CD4-positive, alpha-beta T cell treated with Interferon gamma for 1 hour (primary cell): ENCODE measurements around the gene USP17L30.
"Not testable (repeated sequence)": the region's sequence is repeated elsewhere in the genome, so short reads cannot be mapped to it uniquely, and the experiment has no call there.

Experiments
- DNase-seq: peaks from one replicate; pipeline ENCODE4 v3.0.0-alpha.2; 2020

Gene USP17L30, protein sequence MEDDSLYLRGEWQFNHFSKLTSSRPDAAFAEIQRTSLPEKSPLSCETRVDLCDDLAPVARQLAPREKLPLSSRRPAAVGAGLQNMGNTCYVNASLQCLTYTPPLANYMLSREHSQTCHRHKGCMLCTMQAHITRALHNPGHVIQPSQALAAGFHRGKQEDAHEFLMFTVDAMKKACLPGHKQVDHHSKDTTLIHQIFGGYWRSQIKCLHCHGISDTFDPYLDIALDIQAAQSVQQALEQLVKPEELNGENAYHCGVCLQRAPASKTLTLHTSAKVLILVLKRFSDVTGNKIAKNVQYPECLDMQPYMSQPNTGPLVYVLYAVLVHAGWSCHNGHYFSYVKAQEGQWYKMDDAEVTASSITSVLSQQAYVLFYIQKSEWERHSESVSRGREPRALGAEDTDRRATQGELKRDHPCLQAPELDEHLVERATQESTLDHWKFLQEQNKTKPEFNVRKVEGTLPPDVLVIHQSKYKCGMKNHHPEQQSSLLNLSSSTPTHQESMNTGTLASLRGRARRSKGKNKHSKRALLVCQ

DNA sequence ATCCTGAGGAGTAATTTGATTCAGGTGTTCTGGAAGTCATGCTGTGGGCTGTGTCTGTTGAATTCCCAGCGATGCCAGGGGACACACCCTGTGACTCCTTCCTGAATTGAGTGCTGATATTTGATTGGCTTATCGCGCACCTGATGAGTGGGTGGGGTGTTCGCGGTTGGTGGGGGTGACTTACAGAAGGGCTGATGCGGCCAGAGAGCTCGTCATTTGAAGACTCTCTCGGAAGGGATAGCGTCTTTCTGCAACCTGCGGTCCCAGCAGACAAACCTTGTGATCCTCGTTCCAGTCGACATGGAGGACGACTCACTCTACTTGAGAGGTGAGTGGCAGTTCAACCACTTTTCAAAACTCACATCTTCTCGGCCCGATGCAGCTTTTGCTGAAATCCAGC, at the start of gene USP17L30:
TSS of gene USP17L30 (plus strand) at position 301 of the 400 bp plus-strand sequence. CDS start at position 301, 0 bp downstream.
- DNase-seq, result not testable (repeated sequence)

DNA sequence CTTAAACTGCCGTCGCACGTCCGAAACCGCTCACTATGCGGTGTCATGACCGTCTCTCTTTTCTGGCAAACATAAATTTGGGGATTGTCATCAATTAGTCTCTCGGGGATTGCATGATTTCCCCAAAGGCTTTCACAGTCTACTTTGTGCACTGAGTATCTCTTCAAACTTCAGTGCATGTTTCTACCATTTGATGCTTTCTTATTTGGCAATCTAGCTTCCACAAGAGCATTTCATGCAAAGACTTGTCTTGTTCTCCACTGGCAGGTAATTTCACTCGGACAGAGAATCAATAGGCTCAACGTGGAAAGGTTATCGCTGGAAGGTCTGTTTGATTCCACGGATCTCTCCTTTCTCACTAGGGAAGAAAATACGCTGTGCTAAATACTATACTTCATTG, 38.7 kb upstream of the USP17L30 start:
- not testable (repeated sequence) for DNase-seq

DNA sequence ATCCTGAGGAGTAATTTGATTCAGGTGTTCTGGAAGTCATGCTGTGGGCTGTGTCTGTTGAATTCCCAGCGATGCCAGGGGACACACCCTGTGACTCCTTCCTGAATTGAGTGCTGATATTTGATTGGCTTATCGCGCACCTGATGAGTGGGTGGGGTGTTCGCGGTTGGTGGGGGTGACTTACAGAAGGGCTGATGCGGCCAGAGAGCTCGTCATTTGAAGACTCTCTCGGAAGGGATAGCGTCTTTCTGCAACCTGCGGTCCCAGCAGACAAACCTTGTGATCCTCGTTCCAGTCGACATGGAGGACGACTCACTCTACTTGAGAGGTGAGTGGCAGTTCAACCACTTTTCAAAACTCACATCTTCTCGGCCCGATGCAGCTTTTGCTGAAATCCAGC, 38.1 kb upstream of the USP17L30 start, which contains the start of gene USP17L24:
TSS of gene USP17L24 (plus strand) at position 301 of the 400 bp plus-strand sequence. CDS start at position 301, 0 bp downstream.
- DNase-seq, result not testable (repeated sequence)

DNA sequence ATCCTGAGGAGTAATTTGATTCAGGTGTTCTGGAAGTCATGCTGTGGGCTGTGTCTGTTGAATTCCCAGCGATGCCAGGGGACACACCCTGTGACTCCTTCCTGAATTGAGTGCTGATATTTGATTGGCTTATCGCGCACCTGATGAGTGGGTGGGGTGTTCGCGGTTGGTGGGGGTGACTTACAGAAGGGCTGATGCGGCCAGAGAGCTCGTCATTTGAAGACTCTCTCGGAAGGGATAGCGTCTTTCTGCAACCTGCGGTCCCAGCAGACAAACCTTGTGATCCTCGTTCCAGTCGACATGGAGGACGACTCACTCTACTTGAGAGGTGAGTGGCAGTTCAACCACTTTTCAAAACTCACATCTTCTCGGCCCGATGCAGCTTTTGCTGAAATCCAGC, 33.3 kb upstream of the USP17L30 start, which contains the start of gene USP17L25:
TSS of gene USP17L25 (plus strand) at position 301 of the 400 bp plus-strand sequence. CDS start at position 301, 0 bp downstream.
- not testable (repeated sequence) for DNase-seq

DNA sequence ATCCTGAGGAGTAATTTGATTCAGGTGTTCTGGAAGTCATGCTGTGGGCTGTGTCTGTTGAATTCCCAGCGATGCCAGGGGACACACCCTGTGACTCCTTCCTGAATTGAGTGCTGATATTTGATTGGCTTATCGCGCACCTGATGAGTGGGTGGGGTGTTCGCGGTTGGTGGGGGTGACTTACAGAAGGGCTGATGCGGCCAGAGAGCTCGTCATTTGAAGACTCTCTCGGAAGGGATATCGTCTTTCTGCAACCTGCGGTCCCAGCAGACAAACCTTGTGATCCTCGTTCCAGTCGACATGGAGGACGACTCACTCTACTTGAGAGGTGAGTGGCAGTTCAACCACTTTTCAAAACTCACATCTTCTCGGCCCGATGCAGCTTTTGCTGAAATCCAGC, 28.6 kb upstream of the USP17L30 start, which contains the start of gene USP17L26:
TSS of gene USP17L26 (plus strand) at position 301 of the 400 bp plus-strand sequence. CDS start at position 301, 0 bp downstream.
- DNase-seq, result not testable (repeated sequence)

DNA sequence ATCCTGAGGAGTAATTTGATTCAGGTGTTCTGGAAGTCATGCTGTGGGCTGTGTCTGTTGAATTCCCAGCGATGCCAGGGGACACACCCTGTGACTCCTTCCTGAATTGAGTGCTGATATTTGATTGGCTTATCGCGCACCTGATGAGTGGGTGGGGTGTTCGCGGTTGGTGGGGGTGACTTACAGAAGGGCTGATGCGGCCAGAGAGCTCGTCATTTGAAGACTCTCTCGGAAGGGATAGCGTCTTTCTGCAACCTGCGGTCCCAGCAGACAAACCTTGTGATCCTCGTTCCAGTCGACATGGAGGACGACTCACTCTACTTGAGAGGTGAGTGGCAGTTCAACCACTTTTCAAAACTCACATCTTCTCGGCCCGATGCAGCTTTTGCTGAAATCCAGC, 23.8 kb upstream of the USP17L30 start, which contains the start of gene USP17L5:
TSS of gene USP17L5 (plus strand) at position 301 of the 400 bp plus-strand sequence. CDS start at position 301, 0 bp downstream.
- not testable (repeated sequence) for DNase-seq

DNA sequence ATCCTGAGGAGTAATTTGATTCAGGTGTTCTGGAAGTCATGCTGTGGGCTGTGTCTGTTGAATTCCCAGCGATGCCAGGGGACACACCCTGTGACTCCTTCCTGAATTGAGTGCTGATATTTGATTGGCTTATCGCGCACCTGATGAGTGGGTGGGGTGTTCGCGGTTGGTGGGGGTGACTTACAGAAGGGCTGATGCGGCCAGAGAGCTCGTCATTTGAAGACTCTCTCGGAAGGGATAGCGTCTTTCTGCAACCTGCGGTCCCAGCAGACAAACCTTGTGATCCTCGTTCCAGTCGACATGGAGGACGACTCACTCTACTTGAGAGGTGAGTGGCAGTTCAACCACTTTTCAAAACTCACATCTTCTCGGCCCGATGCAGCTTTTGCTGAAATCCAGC, 19.1 kb upstream of the USP17L30 start, which contains the start of gene USP17L27:
TSS of gene USP17L27 (plus strand) at position 301 of the 400 bp plus-strand sequence. CDS start at position 301, 0 bp downstream.
- not testable (repeated sequence) for DNase-seq

DNA sequence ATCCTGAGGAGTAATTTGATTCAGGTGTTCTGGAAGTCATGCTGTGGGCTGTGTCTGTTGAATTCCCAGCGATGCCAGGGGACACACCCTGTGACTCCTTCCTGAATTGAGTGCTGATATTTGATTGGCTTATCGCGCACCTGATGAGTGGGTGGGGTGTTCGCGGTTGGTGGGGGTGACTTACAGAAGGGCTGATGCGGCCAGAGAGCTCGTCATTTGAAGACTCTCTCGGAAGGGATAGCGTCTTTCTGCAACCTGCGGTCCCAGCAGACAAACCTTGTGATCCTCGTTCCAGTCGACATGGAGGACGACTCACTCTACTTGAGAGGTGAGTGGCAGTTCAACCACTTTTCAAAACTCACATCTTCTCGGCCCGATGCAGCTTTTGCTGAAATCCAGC, 14.3 kb upstream of the USP17L30 start, which contains the start of gene USP17L28:
TSS of gene USP17L28 (plus strand) at position 301 of the 400 bp plus-strand sequence. CDS start at position 301, 0 bp downstream.
- not testable (repeated sequence) for DNase-seq

DNA sequence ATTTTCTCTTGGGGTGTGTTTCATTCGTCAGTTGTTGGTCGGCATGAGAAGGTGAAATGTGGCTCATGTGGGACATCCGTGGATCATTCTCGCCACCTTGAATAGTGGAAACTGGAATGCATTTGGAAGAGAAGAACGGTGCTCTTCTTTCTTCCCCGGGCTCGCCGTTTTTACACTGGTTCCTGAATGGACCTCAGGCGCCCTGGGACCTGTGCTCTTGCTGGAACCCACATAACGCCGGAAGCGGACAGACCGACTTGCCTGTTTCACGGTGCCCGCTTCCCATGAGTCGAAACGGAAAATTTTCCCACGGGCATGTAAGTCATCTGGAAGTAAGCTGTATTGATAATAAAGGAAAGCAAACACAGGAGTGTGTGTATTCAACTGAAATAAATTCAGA, 12.1 kb upstream of the USP17L30 start:
- not testable (repeated sequence) for DNase-seq

DNA sequence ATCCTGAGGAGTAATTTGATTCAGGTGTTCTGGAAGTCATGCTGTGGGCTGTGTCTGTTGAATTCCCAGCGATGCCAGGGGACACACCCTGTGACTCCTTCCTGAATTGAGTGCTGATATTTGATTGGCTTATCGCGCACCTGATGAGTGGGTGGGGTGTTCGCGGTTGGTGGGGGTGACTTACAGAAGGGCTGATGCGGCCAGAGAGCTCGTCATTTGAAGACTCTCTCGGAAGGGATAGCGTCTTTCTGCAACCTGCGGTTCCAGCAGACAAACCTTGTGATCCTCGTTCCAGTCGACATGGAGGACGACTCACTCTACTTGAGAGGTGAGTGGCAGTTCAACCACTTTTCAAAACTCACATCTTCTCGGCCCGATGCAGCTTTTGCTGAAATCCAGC, 9.6 kb upstream of the USP17L30 start, which contains the start of gene USP17L29:
TSS of gene USP17L29 (plus strand) at position 301 of the 400 bp plus-strand sequence. CDS start at position 301, 0 bp downstream.
- DNase-seq, result not testable (repeated sequence)

DNA sequence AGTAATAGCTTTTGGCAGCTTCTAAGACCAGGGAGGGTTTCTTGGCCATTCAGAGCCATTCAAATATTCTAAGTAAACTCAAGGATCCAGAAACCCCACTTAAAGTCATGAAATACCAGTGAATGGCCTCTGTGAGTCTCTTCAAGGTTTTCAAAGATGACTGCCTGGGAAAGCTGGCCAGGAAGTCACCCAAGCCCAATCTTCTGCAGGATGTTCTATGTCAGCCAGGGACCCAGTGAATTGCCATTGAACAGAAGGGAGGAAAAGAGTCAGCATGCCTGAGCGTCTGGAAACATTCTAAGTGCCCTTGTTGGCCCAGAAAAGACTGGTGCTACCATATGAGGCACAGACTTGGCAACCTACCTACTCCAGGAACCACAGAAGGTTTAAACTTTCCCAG, 17.0 kb downstream of the USP17L30 start:
- DNase-seq, result not testable (repeated sequence)

DNA sequence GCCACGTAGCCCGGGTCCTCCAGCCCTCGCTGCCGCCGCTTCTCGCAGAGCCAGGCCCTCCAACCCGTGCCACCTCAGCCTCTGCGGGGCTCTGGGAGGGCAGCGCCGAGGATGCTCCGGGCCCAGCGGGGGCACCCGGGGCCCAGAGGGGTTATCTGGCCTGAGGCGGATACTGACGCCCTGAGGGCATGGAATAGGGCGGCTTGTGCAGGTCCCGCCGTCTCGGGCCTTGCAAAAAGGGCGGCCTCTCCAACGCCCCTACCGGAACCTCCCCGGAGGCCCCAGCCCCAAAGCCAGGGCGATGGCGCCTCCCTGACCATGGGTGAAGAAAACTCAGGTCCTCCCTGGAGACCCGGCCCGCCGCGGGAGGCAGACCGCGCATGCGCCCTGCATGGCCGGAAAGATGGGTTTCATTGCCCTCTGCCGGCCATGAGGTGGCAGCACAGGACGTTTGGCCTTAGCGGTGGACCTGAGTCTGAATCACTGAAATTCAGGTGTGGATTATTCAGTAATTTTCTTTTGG, 18.1 kb downstream of the USP17L30 start:
- DNase-seq, result peak; percentile 58

DNA sequence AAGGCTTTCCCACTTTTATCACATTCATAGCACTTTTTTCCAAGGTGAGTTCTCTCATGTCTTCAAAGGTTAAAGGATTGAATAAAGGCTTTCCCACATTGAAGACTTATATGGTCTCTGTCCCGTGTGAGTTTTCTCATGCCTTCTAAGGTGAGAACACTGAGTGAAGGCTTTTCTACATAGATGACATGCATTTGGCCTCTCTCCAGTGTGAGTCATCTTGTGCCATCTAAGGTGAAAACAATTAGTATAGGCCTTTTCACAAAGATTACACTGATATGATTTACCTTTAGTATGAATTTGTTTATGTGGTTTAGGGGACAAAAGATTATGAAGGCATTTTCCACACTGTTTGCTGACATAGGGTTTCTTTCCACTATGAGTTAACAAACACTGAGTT, 21.2 kb downstream of the USP17L30 start:
- DNase-seq, result no peak

DNA sequence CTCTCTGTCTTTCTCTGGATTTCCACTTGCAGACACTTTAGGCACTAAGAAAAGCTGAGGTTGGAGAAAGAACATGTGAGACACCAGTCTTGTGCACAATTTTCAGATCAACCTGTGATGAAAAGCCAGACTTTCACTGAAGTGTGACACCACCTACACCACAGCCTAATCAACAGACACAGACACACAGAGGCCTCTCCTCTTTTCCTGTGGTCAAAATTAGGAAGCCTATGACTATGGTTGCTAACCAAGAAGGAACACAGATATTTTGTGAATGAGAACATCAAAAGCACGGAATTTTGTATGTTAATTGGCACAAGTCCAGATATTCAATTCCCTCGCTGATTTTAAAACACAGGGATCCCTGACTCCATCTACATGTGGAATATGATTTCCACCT, 26.1 kb downstream of the USP17L30 start:
- not testable (repeated sequence) for DNase-seq

DNA sequence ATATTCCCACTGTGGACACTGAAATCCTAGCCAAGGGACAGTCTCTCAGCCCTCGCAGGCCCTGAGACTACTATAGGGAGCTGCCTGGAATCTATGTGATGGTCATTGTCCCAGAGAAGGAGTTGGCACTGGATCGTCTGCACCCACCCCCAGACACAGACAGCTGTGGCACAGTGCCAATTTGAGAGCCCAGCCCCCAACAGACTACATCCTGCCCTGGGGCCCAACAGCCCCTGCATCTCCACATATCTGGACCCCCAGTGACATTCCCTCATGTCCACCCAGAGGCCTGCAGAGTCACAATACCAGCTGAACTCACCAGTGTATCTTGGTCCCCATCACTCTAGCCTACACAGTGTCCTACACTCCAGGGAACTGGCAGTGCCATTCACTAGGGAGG, 42.8 kb downstream of the USP17L30 start:
- DNase-seq, result not testable (repeated sequence)

DNA sequence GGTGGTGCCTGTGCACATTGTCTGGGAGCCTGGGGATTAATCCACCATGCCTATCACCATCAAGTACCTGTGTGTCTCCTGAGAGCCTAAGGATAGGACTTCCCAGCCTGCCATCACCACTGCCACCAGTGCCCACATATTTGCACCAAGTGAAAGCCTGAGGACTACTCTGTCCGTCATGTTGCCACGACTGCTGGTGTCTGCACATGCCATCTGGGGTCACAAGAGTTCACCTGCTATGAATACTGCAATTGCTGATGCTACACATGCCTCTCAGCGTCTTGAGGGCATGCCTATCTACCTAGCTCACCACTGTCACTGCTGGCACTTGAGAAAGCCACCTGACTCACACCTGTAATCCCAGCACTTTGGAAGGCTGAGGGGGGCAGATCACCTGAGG, 43.6 kb downstream of the USP17L30 start:
- not testable (repeated sequence) for DNase-seq

DNA sequence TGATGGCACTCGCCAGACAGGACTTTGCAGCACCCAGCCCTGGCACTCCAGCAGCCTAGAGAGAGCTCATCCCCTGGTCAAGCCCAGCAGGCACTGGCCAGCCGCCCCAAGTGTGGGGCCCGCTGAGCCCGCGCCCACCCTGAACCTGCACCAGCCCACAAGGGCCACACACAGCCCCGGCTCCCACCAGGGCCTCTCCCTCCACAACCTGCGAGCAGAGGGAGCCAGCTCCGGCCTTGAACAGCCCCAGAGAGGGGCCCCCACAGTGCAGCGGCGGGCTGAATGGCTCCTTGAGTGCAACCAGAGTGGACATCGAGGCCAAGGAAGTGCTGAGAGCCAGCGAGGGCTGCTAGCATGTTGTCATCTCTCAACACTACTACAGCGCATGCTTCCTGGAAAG, 46.9 kb downstream of the USP17L30 start:
- DNase-seq, result no peak
